NCI-H128 (cell line): ENCODE measurements around the gene NUDT5.
"Not testable (repeated sequence)": the region's sequence is repeated elsewhere in the genome, so short reads cannot be mapped to it uniquely, and the experiment has no call there.

ENCODE experiments used
- DNase-seq: peaks from one replicate; lab custom pipeline; 2025; ENCODE audit not compliant: unreplicated experiment; lab: John Stamatoyannopoulos, UW

NUDT5 gene

DNA sequence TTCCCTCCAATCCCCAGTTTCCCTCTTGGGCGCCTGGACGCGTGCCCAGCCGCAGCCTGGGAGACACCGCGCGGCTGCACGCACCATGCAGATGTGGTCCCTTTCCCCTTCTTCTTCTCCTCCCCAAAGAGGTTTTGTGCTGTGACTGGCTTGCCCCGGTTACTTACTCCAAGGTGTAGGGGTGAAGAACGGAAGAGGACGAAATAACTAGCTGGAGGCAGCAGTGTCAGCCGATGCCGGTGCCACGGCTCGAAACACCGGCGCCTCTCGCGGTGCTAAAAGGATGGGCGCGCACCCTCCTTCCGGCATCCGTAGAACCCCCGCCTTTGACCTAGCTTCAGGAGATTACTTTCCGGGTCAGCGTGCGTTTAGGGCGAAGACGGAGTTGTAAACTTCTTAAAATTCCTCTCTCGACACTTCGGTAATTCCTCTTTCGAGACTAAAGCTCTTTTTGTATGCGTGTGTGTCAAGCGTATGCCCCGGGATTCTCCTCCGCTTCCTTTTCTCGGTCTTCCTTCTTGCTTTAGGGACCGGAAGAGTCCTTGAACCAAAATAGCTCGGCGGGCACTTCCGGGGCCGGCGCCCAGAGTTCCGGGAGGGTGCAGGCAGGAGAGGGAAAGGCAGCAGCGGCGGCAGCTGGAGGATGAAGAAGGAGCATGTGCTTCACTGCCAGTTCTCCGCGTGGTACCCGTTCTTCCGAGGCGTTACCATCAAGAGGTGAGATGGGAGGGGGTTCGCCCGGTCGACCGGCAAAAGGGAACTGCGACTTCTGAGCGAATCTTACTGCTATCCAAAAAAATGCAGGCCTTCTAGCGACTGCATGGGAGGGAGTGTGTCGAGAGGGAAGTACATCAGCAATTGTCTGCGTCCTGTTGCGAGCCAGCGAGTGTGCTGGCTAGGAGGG, at the start of gene NUDT5, which contains the start of gene CDC123:
Gene NUDT5 (minus strand): TSS at position 289 of the 904 bp plus-strand sequence. CDS start 9,600 bp downstream, outside the sequence.
Gene CDC123 (plus strand): TSS at position 586 of the 904 bp plus-strand sequence. CDS start 58 bp downstream, at position 644.
- peak; percentile 25 for DNase-seq

DNA sequence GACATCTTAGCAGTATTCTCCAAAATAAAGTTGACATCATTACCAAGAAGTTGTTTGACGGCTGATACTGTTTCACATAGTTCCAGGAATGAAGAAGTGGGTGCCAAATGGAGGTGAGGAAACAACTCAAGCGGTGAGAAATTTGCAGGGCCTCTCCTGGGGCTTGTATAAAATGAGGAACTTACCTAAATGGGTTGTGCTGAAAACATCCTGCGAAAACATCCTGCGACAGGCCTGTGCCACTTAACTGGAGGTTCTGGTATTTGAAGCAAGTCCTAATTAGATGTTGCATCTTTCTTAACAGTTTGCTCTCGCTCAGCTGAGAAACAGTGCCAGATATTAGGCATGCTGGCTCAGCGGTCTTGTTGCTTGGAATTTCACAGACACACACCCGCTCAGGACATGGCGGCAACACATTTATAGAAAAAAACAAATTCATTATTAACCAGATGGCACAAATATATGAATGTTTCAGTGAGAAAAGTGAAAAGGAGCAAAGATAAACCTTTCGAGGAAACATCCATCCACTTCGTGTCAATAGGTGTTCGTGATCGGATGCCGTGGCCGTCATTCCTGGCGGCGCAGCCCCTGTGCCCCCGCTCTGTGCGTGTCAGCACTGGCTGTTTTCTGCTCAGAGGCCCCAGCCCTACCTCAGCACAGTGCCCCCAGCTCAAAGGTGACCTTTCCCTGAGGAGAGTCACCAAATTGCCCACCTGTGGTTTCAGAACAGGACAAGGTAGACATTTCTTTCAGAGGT, 48.4 kb upstream of the NUDT5 start:
- DNase-seq, result no peak

DNA sequence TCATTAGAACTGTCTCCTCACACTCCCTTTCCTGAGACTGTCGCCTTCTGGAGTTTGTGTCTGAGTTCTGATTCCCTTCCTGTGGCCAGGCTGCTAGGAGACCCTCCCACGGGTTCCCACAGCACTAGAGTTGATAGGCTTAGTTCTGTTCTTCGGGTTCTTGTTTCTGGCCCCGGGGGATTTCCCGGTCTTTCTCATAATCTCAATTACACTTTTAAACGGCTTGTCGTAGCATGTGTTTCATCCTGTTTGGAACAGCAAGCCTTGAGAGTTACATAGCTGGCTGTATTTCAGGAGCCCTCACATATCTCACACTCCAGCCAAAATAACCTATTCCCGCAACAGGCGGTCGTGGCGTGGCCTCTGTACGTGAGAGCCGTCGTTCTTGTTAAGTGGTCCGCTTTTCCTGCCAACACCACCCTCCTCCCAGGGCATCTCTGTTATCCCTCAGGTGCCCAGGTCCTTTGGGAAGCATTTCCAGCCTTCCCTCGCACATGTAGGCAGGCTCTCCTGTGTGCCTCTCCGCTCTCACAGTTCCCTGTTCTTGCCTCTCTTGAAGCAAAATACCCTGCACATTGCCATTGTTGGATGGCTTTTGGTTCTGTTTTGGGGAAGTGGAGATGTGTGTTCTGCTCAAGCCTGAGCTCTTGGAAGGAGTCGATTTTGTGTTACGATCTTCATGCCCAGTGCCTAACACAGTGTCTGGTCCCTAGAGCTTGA, 46.3 kb upstream of the NUDT5 start:
- DNase-seq, result peak; percentile 13

DNA sequence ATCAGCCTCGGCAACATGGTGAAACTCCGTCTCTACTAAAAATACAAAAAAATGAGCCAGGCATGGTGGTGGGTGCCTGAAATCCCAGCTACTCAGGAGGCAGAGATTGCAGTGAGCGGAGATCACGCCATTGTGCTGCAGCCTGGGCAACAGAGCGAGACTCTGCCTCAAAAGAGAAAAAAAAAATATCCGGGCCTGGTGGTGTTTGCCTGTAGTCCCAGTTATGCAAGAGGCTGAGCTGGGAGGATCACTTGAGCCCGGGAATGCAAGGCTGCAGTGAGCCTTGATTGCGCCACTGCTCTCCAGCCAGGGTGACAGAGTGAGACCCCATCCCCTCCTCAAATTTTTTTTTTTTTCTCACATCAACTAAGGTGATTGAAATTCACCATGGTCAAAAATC, 43.1 kb upstream of the NUDT5 start:
- no peak for DNase-seq

DNA sequence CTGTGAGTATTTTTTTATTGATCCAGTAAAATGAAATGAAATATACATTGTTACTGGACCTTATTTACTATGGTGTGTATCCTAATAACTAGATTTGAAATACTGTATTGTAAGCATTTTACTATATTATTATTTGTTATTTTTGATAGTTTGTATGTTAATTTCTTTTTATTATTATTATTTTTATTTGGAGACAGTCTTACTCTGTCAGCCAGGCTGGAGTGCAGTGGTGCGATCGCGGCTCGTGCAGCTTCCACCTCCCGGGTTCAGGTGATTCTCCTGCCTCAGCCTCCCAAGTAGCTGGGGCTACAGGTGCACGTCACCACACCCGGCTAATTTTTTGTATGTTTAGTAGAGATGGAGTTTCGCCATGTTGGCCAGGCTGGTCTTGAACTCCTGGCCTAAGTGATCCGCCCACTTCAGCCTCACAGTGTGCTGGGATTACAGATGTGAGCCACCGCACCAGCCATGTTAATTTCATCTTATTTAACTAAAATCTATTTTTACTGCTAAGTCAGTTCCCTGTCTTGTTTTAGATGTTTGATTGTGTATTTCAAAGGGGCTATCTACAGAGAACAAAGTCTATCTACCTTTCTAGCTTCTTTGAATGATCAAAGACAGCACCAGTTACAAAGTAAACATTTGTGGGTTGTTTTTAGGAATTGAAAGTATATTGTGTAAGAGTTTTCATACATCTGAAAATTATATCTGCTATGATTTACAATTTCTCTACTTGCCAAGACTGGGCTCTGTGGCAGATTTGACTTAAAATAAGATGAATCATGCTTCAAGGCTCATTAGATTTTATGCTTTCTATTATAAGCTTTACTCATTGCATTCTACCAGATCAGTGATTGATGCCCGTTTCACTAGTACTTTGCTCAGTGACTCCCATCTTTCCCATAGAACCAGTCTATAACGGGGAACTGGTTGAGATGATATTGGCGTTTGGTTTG, 41.9 kb upstream of the NUDT5 start:
- DNase-seq, result no peak

GRCh38 chr10:12235796-12236195, 40.1 kb upstream of the NUDT5 start:
- DNase-seq, result no peak

GRCh38 chr10:12235116-12235694, 39.5 kb upstream of the NUDT5 start:
- no peak for DNase-seq

- not testable (repeated sequence) for DNase-seq
These were observed 39.0 kb upstream of the NUDT5 start for GRCh38 chr10:12234687-12235086.

DNA sequence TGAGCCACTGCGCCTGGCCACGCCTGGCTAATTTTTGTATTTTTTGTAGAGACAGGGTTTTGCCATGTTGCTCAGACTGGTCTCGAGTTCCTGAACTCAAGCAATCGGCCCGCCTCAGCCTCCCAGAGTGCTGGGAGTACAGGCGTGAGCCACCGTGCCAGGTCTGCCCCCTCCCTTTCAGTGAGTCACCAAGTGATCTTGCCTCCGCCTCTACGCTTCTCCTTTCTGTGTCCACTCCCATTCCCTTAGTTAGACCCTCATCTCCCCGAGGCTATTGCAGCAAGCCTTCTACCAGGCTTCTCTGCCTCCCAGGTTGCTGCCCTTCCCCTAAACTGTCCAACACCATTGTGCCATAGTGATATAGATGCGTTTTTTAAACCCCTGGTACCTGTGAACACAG, 33.2 kb upstream of the NUDT5 start:
- no peak for DNase-seq

DNA sequence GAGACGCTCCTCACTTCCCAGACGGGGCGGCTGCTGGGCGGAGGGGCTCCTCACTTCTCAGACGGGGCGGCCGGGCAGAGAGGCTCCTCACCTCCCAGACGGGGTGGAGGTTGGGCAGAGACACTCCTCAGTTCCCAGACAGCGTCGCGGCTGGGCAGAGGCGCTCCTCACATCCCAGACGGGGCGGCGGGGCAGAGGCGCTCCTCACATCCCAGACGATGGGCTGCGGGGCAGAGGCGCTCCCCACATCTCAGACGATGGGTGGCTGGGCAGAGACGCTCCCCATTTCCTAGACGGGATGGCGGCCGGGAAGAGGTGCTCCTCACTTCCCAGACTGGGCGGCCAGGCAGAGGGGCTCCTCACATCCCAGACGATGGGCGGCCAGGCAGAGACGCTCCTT, 30.7 kb upstream of the NUDT5 start:
- not testable (repeated sequence) for DNase-seq

- no peak for DNase-seq
These were observed 29.8 kb upstream of the NUDT5 start for GRCh38 chr10:12225444-12225843.

- no peak for DNase-seq
These were observed 25.9 kb upstream of the NUDT5 start for GRCh38 chr10:12221323-12222298.

DNA sequence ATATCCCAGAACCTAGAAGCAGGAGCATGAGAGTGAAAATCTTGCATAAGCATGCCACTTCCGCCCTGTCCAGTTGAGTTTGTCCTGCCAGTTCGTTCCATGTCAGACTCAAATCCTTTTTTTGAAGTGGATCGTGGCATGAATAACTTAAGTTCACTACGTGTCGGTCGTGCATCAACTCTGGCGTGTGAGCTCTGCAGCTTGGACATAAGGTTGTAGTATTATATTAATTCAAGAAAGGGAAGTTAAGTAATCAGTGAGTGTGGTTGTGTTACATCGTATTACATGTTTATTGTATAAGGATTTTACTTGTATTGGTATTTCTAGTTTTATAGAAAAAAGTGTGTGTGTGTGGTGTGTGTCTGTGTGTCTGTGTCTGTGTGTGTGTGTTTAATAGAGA, 23.3 kb upstream of the NUDT5 start:
- no peak for DNase-seq

GRCh38 chr10:12214763-12215218, 19.1 kb upstream of the NUDT5 start:
- DNase-seq, result no peak

- DNase-seq, result no peak
These were observed 18.4 kb upstream of the NUDT5 start for GRCh38 chr10:12214093-12214492.

DNA sequence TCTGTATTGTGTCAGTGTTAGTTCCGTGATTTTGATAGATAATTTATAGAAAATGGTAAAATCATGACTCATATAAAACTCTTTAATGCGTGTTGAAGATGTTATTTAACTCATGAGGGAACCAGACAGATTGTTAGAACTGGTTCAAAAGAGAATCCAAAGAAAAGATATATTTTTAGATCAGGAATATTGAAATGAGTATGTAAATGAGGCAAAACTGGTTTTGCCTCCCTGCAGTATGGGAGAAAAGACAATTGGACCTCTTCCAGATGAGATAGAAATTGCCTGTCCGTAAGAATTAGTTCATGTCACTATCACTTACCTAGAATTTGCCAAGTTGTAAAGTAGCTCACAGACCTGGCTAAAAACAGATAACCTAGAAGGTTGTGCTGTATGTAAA, 17.9 kb upstream of the NUDT5 start:
- DNase-seq, result no peak

DNA sequence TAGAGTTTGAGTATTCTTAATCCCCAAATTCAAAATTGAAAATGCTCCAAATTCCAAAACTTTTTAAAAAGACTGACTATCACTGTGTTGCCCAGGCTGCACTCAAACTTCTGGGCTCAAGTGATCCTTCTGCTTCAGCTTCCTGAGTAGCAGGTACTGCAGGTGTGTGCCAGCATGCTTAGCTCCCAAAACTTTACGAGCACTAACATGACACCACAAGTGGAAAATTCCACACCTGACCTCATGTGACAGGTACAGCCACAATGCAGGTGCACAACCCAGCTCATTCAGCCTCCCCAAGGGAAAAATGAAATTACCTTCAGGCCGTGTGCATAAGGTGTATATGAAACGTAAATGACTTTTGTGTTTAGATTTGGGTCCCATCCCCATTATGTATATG, 16.8 kb upstream of the NUDT5 start:
- DNase-seq, result no peak

- DNase-seq, result no peak
These were observed 12.8 kb upstream of the NUDT5 start for GRCh38 chr10:12208460-12208859.

DNA sequence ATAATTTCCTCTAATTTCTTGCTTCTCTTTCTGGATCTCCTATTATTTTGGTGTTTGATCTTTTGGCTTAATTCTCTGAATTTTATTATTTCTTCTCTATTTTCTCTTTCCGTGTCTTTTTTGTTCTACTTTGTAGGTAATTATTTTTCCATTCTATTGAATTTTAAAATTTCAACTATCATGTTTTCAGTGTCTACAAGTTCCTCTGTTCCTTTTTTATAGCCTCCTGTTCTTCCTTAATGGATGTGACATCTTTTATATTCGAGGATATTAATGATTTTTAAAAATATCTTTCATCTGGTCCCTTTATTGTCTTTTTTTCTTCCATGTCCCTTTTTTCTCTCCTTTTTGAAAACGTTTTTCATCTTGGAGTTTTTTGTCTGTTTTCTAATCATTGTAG, 11.4 kb upstream of the NUDT5 start:
- no peak for DNase-seq
